Left hindlimb (tissue), 1 donor: Measurements from ENCODE around the gene BMP4.

Experiments
- DNase-seq: peaks from one replicate; pipeline ENCODE4 v3.0.0-alpha.2; 2018

BMP4 gene

GRCh38 chr14:53943751-53944083 is 12.9 kb downstream of the BMP4 start:
- DNase-seq = no peak

DNA sequence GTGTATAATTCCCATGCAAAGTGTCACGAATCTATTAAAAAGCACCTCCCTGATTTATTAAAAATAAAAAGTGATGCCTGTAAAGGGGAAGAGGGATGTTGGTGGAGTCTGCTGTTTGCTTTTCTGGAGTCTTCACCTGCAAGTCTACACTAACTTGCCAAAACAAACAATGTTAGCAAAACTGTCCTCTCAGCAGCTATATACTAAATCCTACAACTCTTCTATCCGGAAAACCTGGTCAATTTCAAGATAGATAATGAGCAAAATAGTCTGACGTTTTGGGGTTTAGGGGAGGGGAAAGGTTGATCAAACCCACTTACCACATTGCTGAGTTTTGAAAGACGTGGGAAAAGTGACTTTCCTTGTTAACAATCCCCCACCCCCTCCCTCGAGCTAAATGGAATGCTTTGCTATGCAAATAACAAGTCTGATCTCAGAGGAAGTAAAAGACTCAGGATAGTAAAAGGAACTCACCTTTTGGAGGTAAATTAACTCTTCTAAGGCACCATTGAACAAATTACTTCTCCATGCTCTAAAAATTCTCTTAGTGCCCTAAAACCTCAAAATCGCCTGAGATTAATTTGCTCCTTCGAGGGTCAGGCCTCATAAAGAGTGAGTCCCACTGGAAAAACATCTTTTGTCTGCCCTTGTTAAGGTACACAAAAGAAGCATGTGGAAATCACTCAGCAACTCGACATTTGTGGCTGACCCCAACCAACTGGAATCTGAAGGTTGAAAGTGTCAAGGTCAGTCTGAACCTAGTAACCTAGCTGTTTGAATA is 13.5 kb downstream of the BMP4 start:
- DNase-seq = no peak

DNA sequence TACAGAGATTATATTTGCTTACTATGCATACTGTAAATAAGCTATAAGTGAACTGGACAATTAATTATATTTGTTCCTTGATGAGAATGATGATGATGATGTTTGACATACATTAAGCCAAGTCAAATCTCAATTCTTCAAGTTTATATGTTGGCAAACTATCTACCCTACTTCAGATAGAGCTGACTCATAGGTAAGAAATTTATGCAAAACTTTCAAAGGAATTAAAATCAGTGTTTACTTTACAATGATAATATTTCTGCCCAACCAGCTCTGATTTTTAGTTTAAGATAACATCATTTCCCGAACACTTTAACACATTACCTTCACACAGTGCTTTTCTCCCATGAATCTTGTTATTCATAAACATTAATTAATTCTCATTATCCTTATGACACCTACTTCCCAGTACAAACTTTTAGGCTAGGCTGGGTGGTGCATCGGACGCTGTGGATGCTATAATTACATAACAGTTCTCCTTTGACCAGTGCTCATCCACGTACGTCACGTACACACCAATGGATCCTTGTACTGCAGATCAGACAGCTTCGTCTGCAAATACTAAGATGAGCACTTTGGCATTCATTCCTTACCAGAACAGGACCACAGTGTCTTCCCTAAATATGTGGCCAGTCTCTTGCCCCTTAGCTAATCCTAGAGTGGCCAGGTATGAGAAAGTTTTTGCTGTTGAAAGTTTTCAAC is 18.3 kb downstream of the BMP4 start:
- no peak for DNase-seq

- DNase-seq = no peak
These were observed 21.7 kb downstream of the BMP4 start for GRCh38 chr14:53934778-53935414.

DNA sequence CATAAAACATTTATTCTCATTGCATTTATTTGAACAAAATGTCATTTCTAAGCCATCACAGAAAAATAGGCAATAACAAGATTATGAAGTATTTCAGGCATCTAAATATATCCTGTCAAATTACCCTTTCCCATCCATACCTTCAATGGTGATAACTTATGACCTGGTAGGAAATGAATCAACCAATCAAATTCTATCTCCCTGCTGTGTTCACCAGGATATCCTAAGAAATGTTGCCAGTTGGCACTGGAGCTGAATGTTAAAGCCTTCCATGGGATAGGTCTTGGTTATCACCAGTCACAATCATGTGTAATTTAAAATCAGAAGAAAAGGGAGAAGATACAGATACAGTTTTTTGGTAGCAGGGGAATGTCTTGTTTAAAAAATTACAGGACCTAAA is 23.7 kb downstream of the BMP4 start:
- DNase-seq = no peak

DNA sequence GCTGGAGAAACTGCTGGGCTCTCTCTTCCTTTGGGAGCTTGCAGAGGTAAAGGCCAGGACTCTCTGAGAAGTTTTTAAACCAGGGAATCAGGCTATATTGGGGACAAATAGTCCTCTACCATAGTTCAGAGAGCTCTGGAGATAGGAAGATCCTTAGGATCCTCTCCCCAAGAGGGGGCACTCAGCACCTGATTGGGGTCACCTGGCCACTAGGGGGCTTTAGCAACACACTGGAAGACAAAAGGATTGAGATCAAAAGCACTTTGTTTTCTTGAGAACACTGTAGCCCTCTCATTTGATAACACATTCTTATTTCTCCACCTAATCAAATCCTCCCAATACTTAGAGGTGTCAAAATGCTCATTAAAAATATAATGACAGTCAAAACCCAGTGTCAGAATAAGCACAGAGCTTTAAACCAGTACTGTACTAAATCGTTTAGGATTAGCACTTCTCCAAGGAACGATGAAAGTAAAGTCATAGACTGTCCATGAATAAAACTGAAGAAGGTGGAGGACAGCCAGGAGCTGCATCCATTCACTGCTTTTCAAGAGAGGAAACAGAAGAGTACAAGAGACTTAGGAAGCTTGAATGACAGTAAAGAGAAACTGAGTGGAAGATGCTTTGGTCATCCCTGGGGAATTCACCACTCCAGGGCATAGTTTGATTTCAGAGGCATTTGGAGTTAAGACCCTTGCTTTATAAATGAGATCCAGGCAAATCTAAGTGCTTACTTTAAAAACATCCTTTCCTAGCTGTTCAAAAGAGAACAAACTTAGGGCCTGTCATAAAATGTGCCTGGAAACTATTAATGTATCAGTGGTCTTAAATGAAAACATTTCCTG is 26.5 kb downstream of the BMP4 start:
- no peak for DNase-seq

DNA sequence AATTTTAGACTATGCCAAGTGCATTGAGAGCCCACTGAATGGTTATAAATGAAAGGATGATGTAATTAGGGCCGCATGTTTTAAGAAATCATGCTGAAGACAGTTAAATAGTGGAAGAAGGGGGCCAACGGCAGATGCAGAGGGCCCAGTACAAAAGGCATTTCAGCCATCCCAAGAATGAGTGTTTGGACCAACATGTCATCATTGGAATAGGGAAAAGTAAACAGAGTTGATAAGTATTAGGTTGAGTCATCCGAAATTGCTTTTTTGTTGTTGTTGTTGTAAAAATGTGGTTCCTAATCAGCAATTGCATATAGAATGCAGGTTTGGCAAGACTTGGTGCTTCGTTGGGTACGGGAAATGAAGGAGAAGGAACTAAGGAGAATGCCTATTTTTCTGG is 29.5 kb downstream of the BMP4 start:
- DNase-seq = no peak

DNA sequence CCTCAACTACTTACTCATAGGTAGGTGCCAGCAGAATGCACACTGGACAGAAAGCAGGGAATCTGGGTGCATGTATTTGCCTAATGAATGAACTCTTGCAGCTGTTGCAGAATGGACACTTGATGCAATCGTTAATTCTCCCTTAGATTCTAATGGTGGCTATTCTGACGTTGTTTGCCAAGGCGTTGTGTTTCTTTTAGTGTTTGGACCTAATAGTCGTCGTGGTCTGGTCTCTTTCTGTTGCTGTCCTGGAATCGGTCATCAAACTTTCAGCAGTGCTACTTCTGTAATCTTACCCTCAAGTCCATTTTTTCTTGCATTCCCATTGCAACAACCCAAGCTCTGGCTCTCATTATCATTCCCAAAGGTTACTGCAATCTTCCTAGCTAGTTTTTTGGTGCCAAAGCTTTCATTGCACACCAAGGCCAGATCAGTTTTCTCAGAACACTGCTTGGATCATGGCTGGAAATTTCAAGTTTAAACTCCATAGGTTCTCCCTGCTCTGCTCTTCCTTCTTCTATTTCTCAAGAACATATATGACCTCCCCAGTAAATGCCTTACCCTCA is 31.3 kb downstream of the BMP4 start:
- DNase-seq = no peak

- no peak for DNase-seq
These were observed 31.9 kb downstream of the BMP4 start for GRCh38 chr14:53924753-53925152.

- DNase-seq = no peak
These were observed 35.6 kb downstream of the BMP4 start for GRCh38 chr14:53921027-53921426.

- no peak for DNase-seq
These were observed 40.4 kb downstream of the BMP4 start for GRCh38 chr14:53916239-53916638.

- DNase-seq = no peak
These were observed 41.1 kb downstream of the BMP4 start for GRCh38 chr14:53915364-53916014.

DNA sequence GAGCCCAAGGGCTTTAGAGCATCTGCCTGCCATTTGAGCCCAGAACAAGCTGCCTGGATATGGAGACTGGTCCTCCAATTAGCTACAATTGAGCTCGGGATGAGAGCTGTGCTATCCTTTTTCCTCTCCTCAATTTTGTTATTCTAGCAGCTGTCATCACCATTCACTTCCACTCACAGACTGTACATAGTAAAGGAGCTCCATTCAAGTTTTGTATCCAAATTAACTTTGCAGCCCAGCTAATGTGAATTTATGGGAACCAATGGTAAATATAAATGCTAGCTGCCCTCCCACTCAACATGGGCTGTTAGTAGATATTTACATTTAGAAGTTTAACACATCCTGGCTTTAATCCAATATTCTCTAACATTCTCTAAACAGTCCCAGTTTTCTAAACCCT is 44.6 kb downstream of the BMP4 start:
- no peak for DNase-seq

DNA sequence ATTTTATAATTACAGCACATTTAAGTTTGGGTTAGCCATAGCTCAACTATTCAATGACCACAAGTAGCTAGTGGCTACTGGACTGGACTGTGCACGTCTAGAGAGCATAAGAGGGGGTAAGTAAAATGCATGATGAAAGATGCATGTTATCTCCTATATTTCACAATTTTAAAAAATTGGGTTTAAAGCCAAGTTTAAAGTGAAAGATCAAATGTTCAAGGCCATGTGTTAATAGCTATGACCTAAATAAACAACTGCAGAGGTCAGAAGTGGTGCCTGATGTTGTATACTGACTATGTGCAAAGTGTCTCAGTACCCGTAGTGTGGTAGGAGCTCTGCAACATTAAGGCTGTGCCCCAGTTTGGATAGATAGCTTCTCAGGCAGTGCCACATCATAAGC is 48.2 kb downstream of the BMP4 start:
- DNase-seq = no peak

DNA sequence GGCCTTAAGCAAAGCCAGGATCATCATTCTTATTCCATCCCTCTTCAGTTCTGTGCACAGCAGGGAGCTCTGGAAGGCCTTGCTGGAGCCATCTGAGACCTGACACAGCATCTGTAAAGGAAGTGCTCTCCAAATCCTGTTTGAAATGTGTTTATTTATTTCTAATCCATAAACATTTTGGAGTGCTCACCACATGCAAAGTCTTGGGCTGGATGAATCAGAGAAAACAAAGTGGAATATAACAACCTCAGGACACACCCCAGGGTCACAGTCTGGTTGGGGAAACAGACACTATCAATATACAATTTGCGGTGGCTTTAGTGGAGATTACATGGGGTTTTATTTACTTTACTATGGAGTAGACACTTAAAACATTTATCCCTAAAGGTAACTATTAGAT is 54.3 kb downstream of the BMP4 start:
- no peak for DNase-seq

- no peak for DNase-seq
These were observed 56.1 kb downstream of the BMP4 start for GRCh38 chr14:53900499-53900898.
